Mononuclear cell (primary cell): ENCODE results near the gene ARNT2. TPM values are rescaled to one million over a fixed set of nuclear protein-coding genes. Genes with fewer than 3 reads are reported as not detected.

ENCODE experiments used
- H3K27me3 ChIP-seq: 2 replicates; pipeline ENCODE4 v1.6.0; 2011; ENCODE audit warnings: low read length, control low read depth; ENCODE audit not compliant: insufficient read depth
- H3K4me1 ChIP-seq: 2 replicates; pipeline ENCODE4 v1.5.1; 2011; ENCODE audit warnings: mild to moderate bottlenecking, low read length, control low read depth; ENCODE audit not compliant: insufficient read depth
- H3K4me3 ChIP-seq: 2 replicates; pipeline ENCODE4 v1.5.1; 2011; ENCODE audit warnings: mild to moderate bottlenecking, low read length, moderate library complexity
- H3K9me3 ChIP-seq: 2 replicates; pipeline ENCODE4 v1.5.1; 2011; ENCODE audit warnings: low read depth, mild to moderate bottlenecking, control low read depth, low read length
- total RNA-seq: library from RNA; depleted of rRNA; stranded (reverse); fragments of >200 nt; gene quantifications from one replicate; pipeline ENCODE4 v1.2.3, GENCODE V29; 2012

ARNT2 gene
- total RNA-seq, 1 donor, result not detected

DNA sequence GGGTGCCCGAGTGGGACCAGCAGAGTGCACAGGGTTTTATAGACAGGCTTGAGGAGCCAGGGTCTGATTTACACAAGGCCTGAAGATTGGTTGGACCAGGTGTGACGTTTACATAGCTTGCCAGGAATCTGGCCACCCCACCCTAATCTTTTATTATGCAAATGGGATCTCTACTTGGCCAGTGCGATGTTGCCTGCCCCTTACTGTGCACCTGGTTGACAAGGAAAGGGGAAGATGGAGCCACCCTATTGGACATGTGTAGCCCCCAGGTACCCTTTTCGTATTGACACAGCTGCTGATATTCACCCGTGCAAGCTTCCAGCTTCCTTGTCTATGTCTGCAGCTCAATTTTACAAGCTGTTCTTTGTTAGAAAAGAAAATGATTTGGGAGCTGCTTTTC is 132.0 kb downstream of the ARNT2 start:
- no peaks in the 10 kb centered on the region for H3K27me3 ChIP-seq
- no peak overlapping the region for H3K4me3 ChIP-seq
- H3K9me3 ChIP-seq, result no peaks in the 10 kb centered on the region
- H3K4me1 ChIP-seq, result no peaks in the 10 kb centered on the region

- Histone ChIP-seq H3K4me1 (no peaks in the 10 kb centered on the region), H3K9me3 (no peaks in the 10 kb centered on the region), H3K4me3 (no peak overlapping the region), H3K27me3 (no peaks in the 10 kb centered on the region)
These were observed 132.5 kb downstream of the ARNT2 start for GRCh38 chr15:80536716-80537115.

DNA sequence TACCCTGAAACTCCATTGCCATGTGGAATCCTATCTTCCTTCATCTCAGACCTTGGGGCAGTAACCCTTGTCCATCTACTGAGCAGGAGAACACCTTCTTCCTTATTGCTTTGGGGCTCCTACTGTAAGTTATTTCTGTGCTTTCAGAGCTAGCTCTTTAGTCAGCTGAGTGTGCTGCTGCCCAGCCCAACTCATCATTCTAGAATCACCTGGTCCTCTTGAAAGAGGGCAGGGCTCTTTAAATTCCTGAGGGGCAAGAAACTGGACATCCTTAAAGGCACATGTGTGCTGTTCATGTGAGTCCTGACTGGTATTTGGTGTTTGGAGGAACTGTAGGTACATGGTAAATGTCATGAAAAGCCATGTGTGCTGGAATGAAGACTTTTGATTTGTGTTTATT is 140.9 kb downstream of the ARNT2 start:
- Histone ChIP-seq H3K9me3 (no peaks in the 10 kb centered on the region), H3K4me1 (no peaks in the 10 kb centered on the region), H3K27me3 (no peaks in the 10 kb centered on the region), H3K4me3 (no peak overlapping the region)

- Histone ChIP-seq H3K4me3 (no peak overlapping the region), H3K4me1 (no peaks in the 10 kb centered on the region), H3K9me3 (no peaks in the 10 kb centered on the region), H3K27me3 (no peaks in the 10 kb centered on the region)
These were observed 143.1 kb downstream of the ARNT2 start for GRCh38 chr15:80547264-80547663.

GRCh38 chr15:80549191-80549590 is 145.0 kb downstream of the ARNT2 start:
- Histone ChIP-seq H3K27me3 (no peaks in the 10 kb centered on the region), H3K4me1 (no peaks in the 10 kb centered on the region), H3K9me3 (no peaks in the 10 kb centered on the region), H3K4me3 (no peak overlapping the region)

DNA sequence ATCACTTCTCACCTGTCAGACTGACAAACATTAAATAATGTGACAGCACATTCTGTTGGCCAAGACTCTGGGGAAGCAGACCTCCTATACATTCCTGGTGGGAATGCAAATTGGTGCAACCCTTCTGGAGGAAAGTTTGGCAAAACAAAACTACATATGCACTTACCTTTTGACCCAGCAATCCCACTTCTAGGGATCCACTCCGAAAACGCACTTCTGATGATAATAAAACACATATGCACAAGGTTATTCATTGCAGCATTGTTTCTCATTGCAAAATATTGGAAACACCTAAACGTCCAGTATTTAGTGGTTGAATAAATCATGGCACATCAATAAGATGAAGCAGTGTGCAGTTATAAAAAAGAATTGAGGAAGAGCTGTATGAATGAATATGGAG is 145.5 kb downstream of the ARNT2 start:
- no peaks in the 10 kb centered on the region for H3K4me1 ChIP-seq
- no peaks in the 10 kb centered on the region for H3K27me3 ChIP-seq
- no peak overlapping the region for H3K4me3 ChIP-seq
- H3K9me3 ChIP-seq, result no peaks in the 10 kb centered on the region

DNA sequence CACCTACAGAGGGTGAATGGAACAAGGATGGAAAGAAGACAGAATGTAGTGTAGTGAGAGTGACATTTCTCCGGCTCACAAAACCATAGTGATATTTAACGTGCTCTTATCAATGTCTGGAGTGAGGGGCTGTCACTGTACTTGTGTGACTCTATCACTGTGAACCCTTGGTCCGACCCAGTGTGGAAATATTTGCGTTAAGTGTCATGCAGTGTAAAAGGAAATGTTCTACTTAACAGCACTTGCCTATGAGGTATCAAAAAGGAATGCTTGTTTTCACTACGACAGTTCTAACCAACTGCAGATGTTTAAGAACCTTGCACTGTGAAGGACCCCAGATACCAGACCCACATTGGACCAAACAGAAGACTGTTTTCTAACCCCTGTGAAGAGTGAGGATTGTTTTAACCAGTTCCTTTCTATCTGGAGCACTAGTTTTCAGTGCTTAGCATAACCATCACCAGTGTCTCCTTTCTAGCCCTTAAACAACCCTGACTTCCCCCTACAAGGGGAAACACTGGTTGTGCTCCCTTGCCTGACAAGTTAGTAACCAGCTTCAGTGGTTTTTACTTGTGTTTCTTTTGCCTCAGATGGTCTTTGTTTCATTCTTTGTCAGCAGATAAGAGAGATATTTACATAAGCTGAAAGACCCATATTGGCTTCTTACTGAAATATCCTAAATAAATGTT is 146.2 kb downstream of the ARNT2 start:
- Histone ChIP-seq H3K4me3 (no peak overlapping the region), H3K4me1 (no peaks in the 10 kb centered on the region), H3K27me3 (no peaks in the 10 kb centered on the region)

GRCh38 chr15:80550908-80551260 is 146.7 kb downstream of the ARNT2 start:
- H3K27me3 ChIP-seq, result no peaks in the 10 kb centered on the region
- H3K4me1 ChIP-seq, result no peaks in the 10 kb centered on the region
- H3K9me3 ChIP-seq, result no peaks in the 10 kb centered on the region
- no peak overlapping the region for H3K4me3 ChIP-seq

More for the DNA sequence above, 146.2 kb downstream of the ARNT2 start:
- no peaks in the 10 kb centered on the region for H3K9me3 ChIP-seq

DNA sequence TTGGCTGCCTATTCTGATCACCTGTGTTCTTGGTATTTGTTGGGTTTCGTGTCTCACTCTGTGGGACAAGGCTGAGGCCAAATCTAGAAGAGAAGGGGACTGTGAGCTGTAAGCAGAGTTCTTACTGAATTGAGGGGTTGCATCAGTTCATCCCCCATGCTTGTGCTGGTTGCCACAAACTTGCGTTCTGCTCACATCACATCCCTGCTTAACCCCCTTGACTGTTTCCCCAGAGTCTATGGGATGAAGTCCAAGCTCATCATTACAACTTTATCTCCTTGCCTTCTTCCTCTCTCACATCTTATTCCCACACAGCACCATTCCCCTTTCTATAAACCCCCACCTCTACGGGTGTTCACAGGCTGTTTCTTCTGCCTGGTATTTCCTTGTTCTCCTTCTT is 147.2 kb downstream of the ARNT2 start:
- no peaks in the 10 kb centered on the region for H3K27me3 ChIP-seq
- H3K9me3 ChIP-seq, result no peaks in the 10 kb centered on the region
- H3K4me1 ChIP-seq, result no peaks in the 10 kb centered on the region
- H3K4me3 ChIP-seq, result no peak overlapping the region

DNA sequence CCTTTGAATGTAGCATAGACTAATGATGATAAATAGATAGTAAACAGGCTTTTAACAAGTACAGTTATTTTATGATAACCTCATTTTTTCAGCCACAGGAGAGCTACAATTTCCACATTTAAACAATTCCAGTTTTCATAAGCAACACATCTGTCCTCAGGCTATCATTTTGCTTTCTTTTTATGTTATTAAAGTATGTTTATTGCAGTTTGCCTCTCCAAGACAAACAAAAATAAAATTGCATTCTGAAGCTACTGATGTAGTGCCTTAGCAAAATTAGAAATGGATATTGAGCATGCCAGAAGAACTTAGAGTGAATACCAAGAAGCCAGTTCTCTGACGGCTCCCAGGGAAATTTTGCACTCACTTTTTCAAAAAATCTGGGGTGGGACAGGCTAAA is 150.4 kb downstream of the ARNT2 start:
- Histone ChIP-seq H3K27me3 (no peaks in the 10 kb centered on the region), H3K4me1 (no peaks in the 10 kb centered on the region), H3K9me3 (no peaks in the 10 kb centered on the region), H3K4me3 (no peak overlapping the region)

DNA sequence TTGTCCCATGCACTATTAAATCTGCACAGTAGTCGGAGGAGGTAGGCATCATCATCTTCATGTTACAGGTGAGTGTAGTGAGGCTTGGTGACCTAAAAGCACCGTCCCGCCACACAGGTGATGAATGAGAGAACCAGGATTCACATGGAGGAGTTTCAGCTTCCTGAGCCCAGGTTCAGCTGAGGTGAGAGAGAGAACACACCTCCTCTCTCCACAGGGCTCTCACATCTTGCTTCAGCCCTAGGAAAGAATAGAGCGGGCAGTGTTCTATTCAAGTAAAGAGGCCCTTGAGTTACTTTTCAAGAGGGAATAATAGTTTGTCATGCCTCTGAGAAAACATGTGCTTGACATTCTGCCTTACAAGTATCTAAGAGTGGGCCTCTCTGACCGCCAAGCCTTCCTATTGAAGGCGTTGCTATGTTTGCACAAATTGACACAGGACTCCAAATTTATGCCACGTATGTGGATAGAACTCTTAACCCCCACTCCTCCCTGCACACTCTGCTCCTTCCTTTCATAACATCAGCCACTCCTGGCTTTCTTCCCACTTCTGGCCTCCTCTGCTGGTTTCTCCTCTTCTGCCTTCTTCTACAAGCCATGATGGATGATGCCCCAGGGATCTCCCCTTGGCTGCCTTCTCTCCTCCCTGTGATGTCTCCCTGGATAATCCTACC is 152.6 kb downstream of the ARNT2 start:
- no peak overlapping the region for H3K4me3 ChIP-seq
- H3K27me3 ChIP-seq, result no peaks in the 10 kb centered on the region
- no peaks in the 10 kb centered on the region for H3K4me1 ChIP-seq
- H3K9me3 ChIP-seq, result no peaks in the 10 kb centered on the region

GRCh38 chr15:80557441-80558234 is 153.5 kb downstream of the ARNT2 start:
- Histone ChIP-seq H3K9me3 (no peaks in the 10 kb centered on the region), H3K4me3 (no peak overlapping the region), H3K4me1 (no peaks in the 10 kb centered on the region), H3K27me3 (no peaks in the 10 kb centered on the region)

DNA sequence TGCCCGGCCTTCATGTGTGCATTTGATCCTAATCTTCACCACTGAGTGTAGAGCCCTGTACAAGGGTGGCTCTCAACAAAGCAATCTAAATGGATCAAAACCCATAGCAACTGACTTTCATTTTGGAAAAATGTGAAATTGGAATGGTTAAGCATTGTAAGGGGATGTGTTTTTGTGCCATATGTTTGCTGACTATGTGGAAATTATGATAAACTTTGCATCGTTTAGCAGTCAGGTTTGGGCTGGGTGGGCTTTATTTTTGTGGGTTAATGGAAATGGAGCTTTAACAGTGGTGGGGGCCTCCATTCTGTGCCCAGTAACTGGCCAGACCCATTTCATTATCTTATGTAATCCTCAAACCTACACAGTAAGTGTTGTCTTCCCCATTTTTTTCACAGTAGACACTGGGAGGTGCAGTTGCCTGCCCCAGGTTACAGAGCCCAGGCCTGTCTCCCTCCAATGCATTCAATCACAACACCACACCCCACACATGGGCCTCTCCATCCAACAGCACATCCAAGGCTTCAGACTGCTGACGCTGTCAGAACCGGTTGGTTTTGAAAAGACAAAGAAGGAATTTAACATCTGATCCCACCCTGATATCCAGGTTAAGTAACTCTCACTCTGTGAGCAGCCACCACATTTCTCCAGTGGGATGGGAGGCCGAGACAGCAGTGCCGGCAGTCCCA is 154.6 kb downstream of the ARNT2 start:
- no peak overlapping the region for H3K4me3 ChIP-seq
- H3K4me1 ChIP-seq, result no peaks in the 10 kb centered on the region
- H3K27me3 ChIP-seq, result no peaks in the 10 kb centered on the region
- H3K9me3 ChIP-seq, result no peaks in the 10 kb centered on the region

GRCh38 chr15:80559320-80559693 is 155.1 kb downstream of the ARNT2 start:
- no peaks in the 10 kb centered on the region for H3K9me3 ChIP-seq
- no peak overlapping the region for H3K4me3 ChIP-seq
- no peaks in the 10 kb centered on the region for H3K4me1 ChIP-seq
- no peaks in the 10 kb centered on the region for H3K27me3 ChIP-seq

DNA sequence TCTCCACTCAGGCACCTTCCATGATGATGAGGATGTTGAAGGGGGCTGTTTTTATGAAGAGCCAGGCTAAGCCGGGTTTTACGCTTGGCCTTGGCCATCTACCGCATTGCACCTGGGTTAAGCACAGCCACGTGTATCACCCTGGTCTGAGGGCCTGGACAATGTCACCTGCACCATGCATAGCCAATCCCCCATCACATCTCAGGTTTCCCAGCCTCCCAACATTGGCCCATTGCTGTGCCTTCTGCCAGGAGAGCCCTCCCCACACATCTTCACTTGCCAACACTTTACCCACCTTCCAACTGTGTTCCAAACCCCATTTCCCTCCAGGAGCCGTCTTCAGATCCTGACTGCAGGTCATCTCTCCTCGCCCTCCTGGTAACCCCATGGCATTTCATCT is 155.6 kb downstream of the ARNT2 start:
- no peaks in the 10 kb centered on the region for H3K4me1 ChIP-seq

More for the DNA sequence above, 155.6 kb downstream of the ARNT2 start:
- Histone ChIP-seq H3K4me3 (no peak overlapping the region), H3K9me3 (no peaks in the 10 kb centered on the region), H3K27me3 (no peaks in the 10 kb centered on the region)
